Dedifferentiated amniotic fluid mesenchymal stem cell (primary cell): ENCODE results near the gene TIGD7.
"Not testable (repeated sequence)": the region's sequence is repeated elsewhere in the genome, so short reads cannot be mapped to it uniquely, and the experiment has no call there.

ENCODE experiments used
- DNase-seq: peaks from one replicate; pipeline ENCODE4 v3.0.0-alpha.2; 2016; ENCODE audit errors: extremely low spot score

The TIGD7 gene

GRCh38 chr16:3282730-3283542 is 22.3 kb downstream of the TIGD7 start, which contains the start of gene ZNF263:
Gene ZNF263 (plus strand): TSS chr16:3283491. CDS start chr16:3283819, 328 bp downstream.
- peak; percentile 98 for DNase-seq

GRCh38 chr16:3282103-3282729 is 23.0 kb downstream of the TIGD7 start:
- DNase-seq = peak; percentile 46

- no peak for DNase-seq
Observed at GRCh38 chr16:3281222-3281820, 23.9 kb downstream of the TIGD7 start.

- no peak for DNase-seq
Observed at GRCh38 chr16:3276679-3277078, 28.6 kb downstream of the TIGD7 start.

GRCh38 chr16:3274947-3275346 is 30.3 kb downstream of the TIGD7 start:
- no peak for DNase-seq

- DNase-seq = no peak
Observed at GRCh38 chr16:3274490-3274889, 30.7 kb downstream of the TIGD7 start.

- DNase-seq = not testable (repeated sequence)
Observed at GRCh38 chr16:3271281-3271680, 33.9 kb downstream of the TIGD7 start.

GRCh38 chr16:3270718-3271117 is 34.5 kb downstream of the TIGD7 start:
- not testable (repeated sequence) for DNase-seq

GRCh38 chr16:3268294-3268693 is 36.9 kb downstream of the TIGD7 start:
- no peak for DNase-seq

- DNase-seq = peak; percentile 45
Observed at GRCh38 chr16:3266873-3267537, 38.2 kb downstream of the TIGD7 start.

- DNase-seq = peak; percentile 97
Observed at GRCh38 chr16:3264137-3265036, 40.8 kb downstream of the TIGD7 start.

- no peak for DNase-seq
Observed at GRCh38 chr16:3262517-3262916, 42.7 kb downstream of the TIGD7 start.

- DNase-seq = no peak
Observed at GRCh38 chr16:3259836-3260235, 45.4 kb downstream of the TIGD7 start.

GRCh38 chr16:3256866-3257465 is 48.3 kb downstream of the TIGD7 start:
- DNase-seq = no peak

- no peak for DNase-seq
Observed at GRCh38 chr16:3256146-3256865, 48.9 kb downstream of the TIGD7 start, which contains the start of gene MEFV. Gene MEFV (minus strand): TSS chr16:3256633. CDS start chr16:3256587, 46 bp downstream.

GRCh38 chr16:3254309-3254708 is 50.9 kb downstream of the TIGD7 start:
- no peak for DNase-seq

GRCh38 chr16:3252967-3253366 is 52.3 kb downstream of the TIGD7 start:
- no peak for DNase-seq

GRCh38 chr16:3249451-3249850 is 55.8 kb downstream of the TIGD7 start:
- no peak for DNase-seq

- no peak for DNase-seq
Observed at GRCh38 chr16:3249020-3249419, 56.2 kb downstream of the TIGD7 start.
